Neural progenitor cell (in vitro differentiated cells): ENCODE measurements around the gene FOXK1. TPM values are rescaled to one million over a fixed set of nuclear protein-coding genes. Genes with fewer than 3 reads are reported as not detected.

Experiments
- DNase-seq: peaks from one replicate; pipeline ENCODE4 v3.0.0-alpha.2; 2016; ENCODE audit warnings: low spot score
- H2AFZ ChIP-seq: fragments of 200-600 bp; sonication (generic); replicated peaks from 2 replicates; pipeline ENCODE4 v1.6.1; 2016; ENCODE audit warnings: antibody characterized with exemption
- H3F3A ChIP-seq: fragments of 200-600 bp; sonication (generic); 2 replicates; pipeline ENCODE4 v1.6.1; 2016; ENCODE audit warnings: antibody characterized with exemption, low read depth
- H3K27ac ChIP-seq: fragments of 200-600 bp; sonication (generic); 2 replicates; pipeline ENCODE4 v1.5.1; 2016; ENCODE audit warnings: mild to moderate bottlenecking
- H3K27me3 ChIP-seq: fragments of 200-600 bp; sonication (generic); 2 replicates; pipeline ENCODE4 v1.6.1; 2016; ENCODE audit warnings: mild to moderate bottlenecking, moderate library complexity
- H3K36me3 ChIP-seq: fragments of 200-600 bp; sonication (generic); 2 replicates; pipeline ENCODE4 v1.5.1; 2016
- H3K4me1 ChIP-seq: fragments of 200-600 bp; sonication (generic); 2 replicates; pipeline ENCODE4 v1.6.1; 2016; ENCODE audit warnings: mixed run types
- H3K4me2 ChIP-seq: fragments of 200-600 bp; sonication (generic); 2 replicates; pipeline ENCODE4 v1.6.1; 2016
- H3K4me3 ChIP-seq: fragments of 200-600 bp; sonication (generic); 2 replicates; pipeline ENCODE4 v1.5.1; 2016
- H3K79me2 ChIP-seq: fragments of 200-600 bp; sonication (generic); 2 replicates; pipeline ENCODE4 v1.6.1; 2016; ENCODE audit warnings: low read depth
- H3K9ac ChIP-seq: fragments of 200-600 bp; sonication (generic); 2 replicates; pipeline ENCODE4 v1.6.1; 2016
- H3K9me3 ChIP-seq: fragments of 200-600 bp; sonication (generic); 2 replicates; pipeline ENCODE4 v1.5.1; 2016; ENCODE audit warnings: low read depth
- H4K20me1 ChIP-seq: fragments of 200-600 bp; sonication (generic); 2 replicates; pipeline ENCODE4 v1.6.1; 2016; ENCODE audit warnings: low read depth
- H3K27ac Mint-ChIP-seq: 3 replicates; pipeline ENCODE4 v1.8.0; 2021; ENCODE audit warnings: mixed read lengths
- H3K27me3 Mint-ChIP-seq: 2 replicates; pipeline ENCODE4 v1.8.0; 2022; ENCODE audit warnings: low read depth, mild to moderate bottlenecking, inconsistent platforms, moderate library complexity, mixed read lengths; ENCODE audit not compliant: insufficient read depth
- H3K36me3 Mint-ChIP-seq: 3 replicates; pipeline ENCODE4 v1.8.0; 2021; ENCODE audit warnings: mixed read lengths
- H3K4me1 Mint-ChIP-seq: 3 replicates; pipeline ENCODE4 v1.8.0; 2021; ENCODE audit warnings: mixed read lengths
- H3K4me3 Mint-ChIP-seq: 3 replicates; pipeline ENCODE4 v1.8.0; 2021; ENCODE audit warnings: mild to moderate bottlenecking, moderate library complexity, mixed read lengths
- H3K9me3 Mint-ChIP-seq: 3 replicates; pipeline ENCODE4 v1.8.0; 2020; ENCODE audit warnings: mixed read lengths
- CTCF ChIP-seq: fragments of 200-600 bp; sonication (generic); IDR thresholded peaks from 2 replicates; pipeline ENCODE4 v1.5.1; 2017; ENCODE audit warnings: antibody characterized with exemption, mild to moderate bottlenecking
- EZH2 ChIP-seq: fragments of 200-600 bp; sonication (generic); IDR thresholded peaks from 2 replicates; pipeline ENCODE4 v1.6.1; 2017; ENCODE audit warnings: antibody characterized with exemption, mild to moderate bottlenecking, moderate library complexity
- EZH2phosphoT487 ChIP-seq: fragments of 200-600 bp; sonication (generic); IDR thresholded peaks from 2 replicates; pipeline ENCODE4 v1.6.1; 2017; ENCODE audit warnings: antibody characterized with exemption
- total RNA-seq: library from RNA; depleted of rRNA; stranded (reverse); fragments of >200 nt; gene quantifications from 2 replicates; pipeline ENCODE4 v1.2.3, GENCODE V29; 2015; ENCODE audit warnings: low replicate concordance

The FOXK1 gene
- total RNA-seq = 11.1 and 22.4 TPM in 2 replicates

- Histone ChIP-seq H3K27ac (no peak within 1 kb of the TSS), H3K36me3 (no peaks in the 10 kb centered on the region), H3K9me3 (no peaks in the 10 kb centered on the region), H3F3A (no peaks in the 10 kb centered on the region), H3K4me3 (peak within 1 kb of the TSS; percentile 89), H2AFZ (no peak within 1 kb of the TSS), H3K27me3 (peaks cover 48% of the 10 kb centered on the region), H3K4me1 (peaks cover 12% of the 10 kb centered on the region), H4K20me1 (peaks cover 46% of the 10 kb centered on the region), H3K4me2 (peak within 1 kb of the TSS; percentile 100), H3K9ac (peak within 1 kb of the TSS; percentile 60), H3K79me2 (peaks cover 46% of the 10 kb centered on the region)
- H3K27ac Mint-ChIP-seq = peak within 1 kb of the TSS; percentile 94
- peaks cover 25% of the 10 kb centered on the region for H3K4me1 Mint-ChIP-seq
- H3K27me3 Mint-ChIP-seq = peaks cover 12% of the 10 kb centered on the region
- TF ChIP-seq EZH2phosphoT487 (no peak), EZH2 (no peak), CTCF (no peak)
- H3K4me3 Mint-ChIP-seq = peak within 1 kb of the TSS; percentile 90
- no peaks in the 10 kb centered on the region for H3K9me3 Mint-ChIP-seq
- peak; percentile 89 for DNase-seq
- H3K36me3 Mint-ChIP-seq = peaks cover 3% of the 10 kb centered on the region
These were observed at the start of gene FOXK1 for GRCh38 chr7:4681886-4682620. Gene FOXK1, plus strand, starts transcription at chr7:4682295. Its CDS starts 14 bp downstream, at chr7:4682309.

GRCh38 chr7:4633012-4633411 is 49.1 kb upstream of the FOXK1 start:
- Histone ChIP-seq H3K9ac (no peak overlapping the region), H3K36me3 (no peaks in the 10 kb centered on the region), H3K4me2 (no peak overlapping the region), H2AFZ (no peak overlapping the region), H3K79me2 (no peaks in the 10 kb centered on the region), H4K20me1 (no peaks in the 10 kb centered on the region), H3F3A (peaks cover 10% of the 10 kb centered on the region), H3K27ac (no peak overlapping the region), H3K9me3 (no peaks in the 10 kb centered on the region), H3K27me3 (peaks cover 42% of the 10 kb centered on the region), H3K4me1 (no peaks in the 10 kb centered on the region), H3K4me3 (no peak overlapping the region)
- Mint-ChIP-seq H3K27ac (no peak overlapping the region), H3K4me3 (no peak overlapping the region), H3K36me3 (no peaks in the 10 kb centered on the region), H3K9me3 (no peaks in the 10 kb centered on the region), H3K4me1 (peaks cover 20% of the 10 kb centered on the region), H3K27me3 (peaks cover 9% of the 10 kb centered on the region)
- DNase-seq = no peak
- TF ChIP-seq EZH2phosphoT487 (no peak), EZH2 (no peak), CTCF (no peak)

DNA sequence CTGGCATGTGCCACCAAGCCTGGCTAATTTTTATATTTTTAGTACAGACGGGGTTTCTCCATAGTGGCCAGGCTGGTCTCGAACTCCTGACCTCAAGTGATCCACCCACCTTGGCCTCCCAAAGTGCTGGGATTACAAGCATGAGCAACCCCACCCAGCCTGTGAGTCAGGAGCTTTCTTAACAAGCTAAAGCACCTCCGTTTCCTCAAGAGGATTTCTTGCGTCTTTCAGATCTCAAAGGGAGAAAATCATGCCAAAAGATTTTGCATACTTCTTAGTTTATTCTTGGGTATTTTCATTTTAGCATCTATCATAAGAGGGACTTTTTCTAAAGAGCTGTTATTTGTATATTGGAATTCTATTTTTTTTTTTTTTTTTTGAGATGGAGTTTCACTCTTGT is 47.9 kb upstream of the FOXK1 start:
- Histone ChIP-seq H3F3A (peaks cover 10% of the 10 kb centered on the region), H3K79me2 (no peaks in the 10 kb centered on the region), H3K27me3 (peaks cover 35% of the 10 kb centered on the region), H3K9ac (no peak overlapping the region), H3K4me1 (no peaks in the 10 kb centered on the region), H2AFZ (no peak overlapping the region), H4K20me1 (no peaks in the 10 kb centered on the region), H3K27ac (no peak overlapping the region), H3K4me3 (no peak overlapping the region), H3K4me2 (no peak overlapping the region), H3K9me3 (no peaks in the 10 kb centered on the region), H3K36me3 (no peaks in the 10 kb centered on the region)
- Mint-ChIP-seq H3K27me3 (peaks cover 9% of the 10 kb centered on the region), H3K27ac (no peak overlapping the region), H3K4me3 (no peak overlapping the region), H3K9me3 (no peaks in the 10 kb centered on the region), H3K4me1 (peaks cover 26% of the 10 kb centered on the region), H3K36me3 (no peaks in the 10 kb centered on the region)
- TF ChIP-seq EZH2phosphoT487 (no peak), CTCF (no peak), EZH2 (no peak)
- no peak for DNase-seq
